Posterior vena cava (tissue), 2 donors: Measurements from ENCODE around the gene ACIN1. TPM values are rescaled to one million over a fixed set of nuclear protein-coding genes. Genes with fewer than 3 reads are reported as not detected.
A peak's percentile ranks its signal among the peaks of the same experiment; 100 is the strongest.
"Not testable (repeated sequence)": the region's sequence is repeated elsewhere in the genome, so short reads cannot be mapped to it uniquely, and the experiment has no call there.

Source experiments
- DNase-seq: peaks from one replicate; pipeline ENCODE4 v3.0.0-alpha.2; 2020; ENCODE audit warnings: low spot score
- intact Hi-C, 2 donors: fragments of 100-400 bp; cut with DNase I; formaldehyde crosslinking; loops; one replicate each; pipeline versions ENCODE4 v1.14.1 to v1.14.2; 2022 to 2023
- total RNA-seq, 2 donors: library from RNA; stranded (reverse); fragmentation: NEBNext Ultra II Directional; extraction: Animal tissue kit (Norgen Biotek cat#: 25700); gene quantifications; one replicate each; pipeline ENCODE4 v1.2.1, GENCODE V29; 2021
- donor health status: DM: yes; HTN: yes; CAD: no.
- donor health status: DM: yes; HTN: yes; CAD: no.

Gene ACIN1
- total RNA-seq, 2 donors from 2014 or later = 85.9 to 112 TPM

DNA sequence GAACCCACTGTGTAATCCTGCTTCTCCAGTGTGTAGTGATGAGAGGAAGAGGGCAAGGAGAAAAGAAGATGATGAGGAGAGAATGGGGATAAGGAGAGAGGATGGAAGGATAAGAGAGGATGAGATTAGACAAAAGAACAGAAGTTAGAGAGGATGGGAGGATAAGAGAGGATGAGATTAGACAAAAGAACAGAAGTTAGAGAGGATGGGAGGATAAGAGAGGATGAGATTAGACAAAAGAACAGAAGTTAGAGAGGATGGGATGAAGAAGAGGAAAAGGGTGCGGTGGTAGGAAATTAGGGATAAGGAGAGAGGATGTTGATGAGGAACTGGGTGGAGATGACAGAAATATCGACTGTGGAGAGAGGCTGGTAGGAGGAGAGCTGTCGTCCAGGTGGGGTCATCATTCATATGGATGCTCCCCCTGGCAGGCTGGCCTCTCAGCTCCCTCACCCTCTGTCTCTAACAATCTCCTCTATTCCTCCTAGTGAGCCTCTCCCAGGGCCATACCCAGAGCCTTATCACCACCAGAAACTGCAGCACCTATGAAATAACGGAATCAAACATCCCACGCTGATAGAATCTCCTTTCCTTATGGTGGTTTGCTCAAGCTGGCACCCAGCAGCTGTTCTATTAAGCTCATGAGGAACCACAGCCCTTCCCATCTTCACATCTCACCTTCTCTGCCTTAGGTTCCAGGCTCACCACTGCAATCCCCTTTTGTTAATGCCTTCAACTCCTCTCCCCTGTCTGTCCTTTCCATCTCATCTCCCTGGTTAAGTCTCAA, 15.8 kb upstream of the ACIN1 start:
- intact Hi-C loops = loop anchor here in 1 of 2 donors (5.0 kb wide), 1 partner anchor 43 kb away; no protein-coding TSS in a partner anchor
- no peak for DNase-seq

- intact Hi-C loops = loop anchor here in 1 of 2 donors (5.0 kb wide), 1 partner anchor 42 kb away; no protein-coding TSS in a partner anchor
- DNase-seq = no peak
Measured at GRCh38 chr14:23109769-23110168, 14.8 kb upstream of the ACIN1 start.

DNA sequence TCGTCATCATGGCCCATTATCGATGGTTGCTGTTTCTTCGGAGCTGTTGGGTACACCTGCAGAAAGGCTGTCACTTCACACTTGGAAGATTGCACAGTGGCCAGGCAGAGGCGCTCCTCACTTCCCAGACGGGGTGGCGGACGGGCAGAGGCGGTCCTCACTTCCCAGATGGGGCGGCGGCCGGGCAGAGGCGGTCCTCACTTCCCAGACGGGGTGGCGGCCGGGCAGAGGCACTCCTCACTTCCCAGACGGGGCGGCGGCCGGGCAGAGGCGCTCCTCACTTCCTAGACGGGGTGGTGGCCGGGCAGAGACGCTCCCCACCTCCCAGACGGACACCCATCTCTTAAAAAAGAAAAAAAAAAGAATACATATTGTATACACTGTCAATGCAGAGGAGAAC, 13.2 kb upstream of the ACIN1 start:
- intact Hi-C loops = not testable (repeated sequence)
- peak; percentile 15 for DNase-seq

- intact Hi-C loops = not testable (repeated sequence)
Measured at GRCh38 chr14:23107620-23108019, 12.7 kb upstream of the ACIN1 start.

DNA sequence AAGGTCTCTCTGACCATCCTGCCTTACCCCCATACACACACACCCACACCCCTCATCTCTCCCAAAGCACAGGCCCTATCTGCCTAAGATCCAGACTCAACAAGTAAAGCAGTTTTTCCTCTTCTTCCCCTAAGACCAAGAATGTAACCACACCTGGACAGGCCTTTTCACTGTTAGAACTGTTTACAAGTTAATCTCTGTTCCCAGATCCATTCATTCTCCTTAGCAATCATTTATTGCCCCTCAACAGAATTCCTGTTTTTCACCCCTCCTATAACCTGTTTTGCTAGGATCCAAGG, 11.8 kb upstream of the ACIN1 start:
- intact Hi-C loops = no loop called here
- DNase-seq = no peak

More at GRCh38 chr14:23107620-23108019, 12.7 kb upstream of the ACIN1 start:
- DNase-seq = not testable (repeated sequence)

DNA sequence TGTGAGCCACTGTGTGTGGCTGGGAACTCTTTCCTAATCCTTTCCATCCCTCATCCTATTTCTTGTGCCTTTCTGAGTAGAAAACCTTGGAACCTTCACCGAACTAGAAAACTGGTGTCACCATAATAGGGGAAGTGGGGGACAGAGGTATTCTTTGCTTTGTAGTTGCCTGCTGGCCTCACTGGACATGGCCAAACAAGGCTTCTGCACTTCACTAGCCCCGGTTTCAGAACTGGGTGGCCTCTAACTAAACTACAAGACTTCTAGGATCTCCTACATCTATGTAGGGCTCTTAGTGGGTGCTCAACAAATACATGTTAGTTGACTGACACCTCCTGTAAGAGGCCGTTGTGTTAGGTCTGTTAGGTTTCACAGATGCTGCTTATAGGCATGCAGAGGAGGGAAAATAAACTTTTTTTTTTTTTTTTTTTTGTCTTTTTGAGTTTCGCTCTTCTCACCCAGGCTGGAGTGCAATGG, 10.4 kb upstream of the ACIN1 start:
- intact Hi-C loops = no loop called here
- DNase-seq = no peak

DNA sequence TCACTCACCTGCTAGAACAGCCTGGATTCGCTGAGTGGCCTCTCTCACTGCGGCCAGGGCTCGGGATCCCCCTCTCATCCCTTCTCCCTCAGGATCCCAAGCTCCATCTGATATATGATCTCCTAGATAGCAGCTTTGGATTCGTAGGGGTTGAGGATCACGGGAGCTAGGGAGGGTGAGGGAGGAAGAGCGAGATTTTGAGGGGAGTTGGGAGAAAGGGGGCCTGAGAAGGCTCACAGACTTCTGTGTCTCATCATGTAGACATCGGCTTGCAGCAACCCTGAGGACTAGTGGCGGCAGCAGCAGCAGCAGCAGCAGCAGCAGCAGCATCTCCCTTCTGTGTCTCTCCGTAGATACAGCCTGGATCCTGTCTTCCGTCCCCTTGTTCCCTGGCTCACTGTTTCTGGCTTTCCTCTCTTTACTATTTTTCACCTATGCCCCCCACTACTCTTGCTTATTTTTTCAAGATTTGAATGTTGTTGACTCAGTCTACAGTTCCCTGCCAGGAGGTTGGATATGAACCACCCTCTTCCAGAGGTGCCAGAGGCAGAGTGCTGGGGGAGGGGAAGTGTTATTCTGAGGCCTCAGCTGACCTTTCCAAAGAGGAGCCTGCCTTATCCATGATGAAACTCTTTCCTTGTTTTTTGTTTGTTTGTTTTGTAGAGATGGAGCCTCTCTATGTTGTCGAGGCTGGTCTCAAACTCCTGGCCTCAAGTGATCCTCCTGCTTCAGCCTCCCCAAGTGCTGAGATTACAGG, 9.8 kb upstream of the ACIN1 start, which contains the start of gene CIROP:
CIROP (minus strand) TSS at position 399 of the 757 bp plus-strand sequence; CDS start at position 330, 69 bp downstream.
- no peak for DNase-seq

GRCh38 chr14:23104070-23104590, 9.2 kb upstream of the ACIN1 start:
- intact Hi-C loops = no loop called here
- peak; percentile 12 for DNase-seq

More for the DNA sequence above, 9.8 kb upstream of the ACIN1 start, which contains the start of gene CIROP:
- intact Hi-C loops = no loop called here

DNA sequence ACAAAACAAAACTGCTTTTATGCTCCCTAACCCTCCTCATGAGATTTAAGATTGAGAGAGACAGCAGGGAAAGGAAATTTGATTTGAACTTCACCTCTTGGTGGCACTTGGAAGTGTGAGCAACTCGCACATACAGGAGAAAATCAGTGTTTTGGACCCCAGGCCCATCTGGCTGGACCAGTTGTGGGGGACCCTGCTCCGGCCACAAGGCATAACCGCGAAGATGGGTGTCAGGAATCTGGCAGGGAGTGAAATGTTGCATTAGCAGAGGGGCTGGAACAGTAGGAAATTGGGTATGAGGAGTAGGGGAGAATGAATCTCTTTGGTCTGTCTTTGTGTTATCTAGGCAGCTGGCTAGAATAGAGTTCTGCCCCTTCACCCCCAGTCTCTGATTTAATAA, 8.6 kb upstream of the ACIN1 start:
- peak; percentile 69 for DNase-seq
- intact Hi-C loops = no loop called here

- intact Hi-C loops = no loop called here
- DNase-seq = peak; percentile 43
Measured at GRCh38 chr14:23102801-23103200, 7.9 kb upstream of the ACIN1 start.

GRCh38 chr14:23101986-23102625, 7.2 kb upstream of the ACIN1 start:
- intact Hi-C loops = no loop called here
- peak; percentile 37 for DNase-seq

DNA sequence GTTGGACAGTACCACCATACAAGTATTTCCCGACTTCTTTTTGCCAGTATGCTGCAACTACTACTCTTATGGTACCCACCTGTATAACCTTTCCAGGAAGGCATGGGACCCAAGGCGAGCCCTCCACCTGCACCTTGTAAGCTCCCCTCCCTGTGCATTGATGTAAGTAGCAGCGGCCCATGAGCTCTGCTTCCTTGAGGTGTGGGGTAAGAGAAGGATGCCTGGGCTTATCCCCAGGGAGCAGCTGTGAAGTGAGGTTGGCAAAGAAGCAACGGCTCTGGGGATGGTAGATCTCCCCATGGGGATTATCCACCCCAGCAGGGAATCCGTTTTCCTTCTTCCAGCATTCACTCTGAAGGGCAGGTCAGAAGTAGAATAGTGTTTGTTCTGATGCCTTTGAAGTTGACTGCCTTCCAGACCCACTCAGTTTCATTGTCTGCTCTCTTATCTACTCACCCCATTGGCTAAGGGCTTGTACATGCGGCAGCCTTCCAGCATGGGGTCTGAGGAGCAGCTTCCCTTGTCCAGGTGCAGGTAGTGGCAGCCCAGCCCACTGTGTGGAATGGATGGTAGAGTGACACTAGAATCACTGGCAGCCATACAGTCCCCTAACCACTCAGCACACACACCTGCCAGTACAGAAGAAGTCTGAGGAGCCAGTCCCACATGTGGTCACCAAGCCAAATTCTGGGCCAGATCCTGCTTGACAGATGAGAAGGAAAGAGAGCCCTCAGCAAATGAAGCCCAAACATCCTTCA, 6.5 kb upstream of the ACIN1 start:
- peak; percentile 74 for DNase-seq
- intact Hi-C loops = no loop called here

GRCh38 chr14:23099212-23099861, 4.4 kb upstream of the ACIN1 start:
- DNase-seq = peak; percentile 23
- intact Hi-C loops = no loop called here

GRCh38 chr14:23097786-23098185, 2.9 kb upstream of the ACIN1 start:
- DNase-seq = peak; percentile 68
- intact Hi-C loops = no loop called here

- DNase-seq = peak; percentile 100
- intact Hi-C loops = no loop called here
Measured at GRCh38 chr14:23095196-23096108, 516 bp upstream of the ACIN1 start, which contains the start of gene C14orf119. Gene C14orf119, plus strand, starts transcription at chr14:23095505. Its CDS starts 2,154 bp downstream, at chr14:23097659.

DNA sequence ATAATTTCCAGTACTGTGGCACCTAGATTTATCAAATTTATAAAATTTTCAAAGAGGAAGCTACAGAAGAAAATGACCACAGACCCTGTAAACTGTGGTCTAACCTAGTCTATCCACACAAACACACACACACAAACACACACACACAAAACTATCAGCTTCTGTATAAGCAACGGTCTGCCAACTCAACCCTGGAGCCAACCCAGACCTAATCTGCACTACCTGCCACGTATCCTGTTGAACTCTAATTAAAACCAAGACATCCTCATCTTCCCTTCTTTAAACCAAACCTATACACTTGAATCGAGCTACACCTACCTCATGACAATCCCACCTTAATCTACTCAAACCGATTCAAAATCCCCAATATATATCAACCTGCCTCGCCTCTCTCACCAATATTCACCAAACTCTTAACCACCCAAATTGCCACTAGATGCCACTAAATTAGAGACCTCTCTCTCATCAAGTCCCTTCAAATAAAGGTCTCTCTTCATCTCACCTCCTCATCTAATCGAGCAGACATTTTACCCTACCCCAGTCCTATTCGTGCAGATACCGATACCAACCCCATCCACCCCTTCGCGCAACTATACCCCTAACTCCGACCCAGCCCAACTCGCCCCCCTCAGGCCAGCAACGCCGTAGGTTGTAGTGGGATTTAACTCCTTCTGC, 808 bp downstream of the ACIN1 start:
- intact Hi-C loops = no loop called here
- DNase-seq = no peak

DNA sequence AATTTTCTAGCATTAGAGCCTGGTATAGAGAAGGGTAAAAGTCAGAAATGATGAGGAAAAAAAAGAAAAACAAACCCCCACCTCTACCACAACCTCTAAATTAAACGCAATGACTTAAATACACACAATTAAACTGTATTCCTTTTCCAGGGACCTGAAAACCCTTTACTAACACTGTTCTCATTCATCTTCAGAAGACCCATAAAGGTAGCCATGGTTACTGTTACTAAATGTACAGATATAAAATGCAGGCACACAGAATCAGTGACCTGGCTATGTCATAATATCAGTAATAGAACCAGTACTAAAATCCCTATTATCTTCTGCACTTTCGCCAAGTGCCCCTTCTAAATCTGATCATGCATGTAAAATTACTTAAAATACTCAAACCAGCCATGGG, 1.4 kb downstream of the ACIN1 start:
- intact Hi-C loops = no loop called here
- DNase-seq = no peak
